B cell (primary cell): Measurements from ENCODE around the gene PHC2. TPM values are rescaled to one million over a fixed set of nuclear protein-coding genes. Genes with fewer than 3 reads are reported as not detected.
A peak's percentile ranks its signal among the peaks of the same experiment; 100 is the strongest.

Experiments used
- ATAC-seq: fragments of 200-7000 bp; cut with Tn5 transposase; one replicate; pipeline ENCODE4 v1.10.0; 2021; ENCODE audit warnings: low read depth, mild to moderate bottlenecking, moderate number of reproducible peaks, moderate library complexity
- CTCF ChIA-PET: fragments of 350-600 bp; sonication (Branson Sonifier 250); formaldehyde crosslinking; loops from one replicate; lab custom pipeline; 2021; ENCODE audit warnings: antibody characterized with exemption, inconsistent platforms; lab: Charles Lee
- POLR2A ChIA-PET: fragments of 350-600 bp; sonication (Branson Sonifier 250); formaldehyde crosslinking; loops from one replicate; lab custom pipeline; 2021; ENCODE audit warnings: antibody characterized with exemption; lab: Charles Lee
- DNase-seq: peaks from one replicate; pipeline ENCODE4 v3.0.0; 2013
- H2AFZ ChIP-seq: 2 replicates; pipeline ENCODE4 v1.6.1; 2012; ENCODE audit warnings: mild to moderate bottlenecking, low read depth, low read length; ENCODE audit not compliant: insufficient read depth, poor library complexity, severe bottlenecking
- H3K27ac ChIP-seq, 2 donors: 1 replicate in 1 of 2; 2 replicates in 1 of 2; pipeline ENCODE4 v1.5.1; 2012 to 2013; ENCODE audit warnings: low read length in 2 of 2, mild to moderate bottlenecking in 2 of 2, moderate library complexity in 1 of 2
- H3K27me3 ChIP-seq, 4 experiments: fragments of 200-600 bp in 1 of 4; sonication (generic) in 1 of 4; replicated peaks in 1 of 4; 1 replicate in 2 of 4; 2 replicates in 2 of 4; pipeline versions ENCODE4 v1.6.1 to v1.7.0; 2013 to 2016; ENCODE audit warnings: low read length in 3 of 4, mild to moderate bottlenecking in 2 of 4, mixed read lengths in 1 of 4, moderate library complexity in 1 of 4; ENCODE audit not compliant: insufficient read depth in 4 of 4, control insufficient read depth in 3 of 4; ENCODE audit errors: control extremely low read depth in 1 of 4
- H3K36me3 ChIP-seq, 2 experiments: replicated peaks in 1 of 2; 1 replicate in 1 of 2; 2 replicates in 1 of 2; pipeline versions ENCODE4 v1.6.1 to v1.7.1; 2013; ENCODE audit warnings: low read length in 1 of 2; ENCODE audit not compliant: insufficient read depth in 2 of 2, control insufficient read depth in 1 of 2; ENCODE audit errors: control extremely low read depth in 1 of 2, extremely low read depth in 1 of 2
- H3K4me1 ChIP-seq, 2 donors: fragments of 200-600 bp in 1 of 2; sonication (generic) in 1 of 2; 1 replicate in 1 of 2; 2 replicates in 1 of 2; pipeline versions ENCODE4 v1.5.1 to v1.6.1; 2013 to 2017; ENCODE audit warnings: low read length in 2 of 2; ENCODE audit not compliant: control insufficient read depth in 2 of 2, insufficient read depth in 2 of 2
- H3K4me2 ChIP-seq: replicated peaks from 2 replicates; pipeline ENCODE3; 2012; ENCODE audit warnings: mild to moderate bottlenecking, low read depth, low read length; ENCODE audit not compliant: poor library complexity, severe bottlenecking
- H3K4me3 ChIP-seq, 5 experiments: fragments of 200-600 bp in 1 of 5; sonication (generic) in 1 of 5; 1 replicate in 3 of 5; 2 replicates in 2 of 5; pipeline versions ENCODE4 v1.5.1 to v1.7.0; 2011 to 2016; ENCODE audit warnings: low read length in 4 of 5, mild to moderate bottlenecking in 4 of 5, low read depth in 2 of 5, control low read depth in 1 of 5, moderate library complexity in 1 of 5; ENCODE audit not compliant: insufficient read depth in 1 of 5; ENCODE audit errors: control extremely low read depth in 1 of 5, extremely low read depth in 1 of 5
- H3K79me2 ChIP-seq: fragments of 200-600 bp; sonication (generic); one replicate; pipeline ENCODE4 v1.6.0; 2016; ENCODE audit warnings: low read length; ENCODE audit not compliant: control insufficient read depth, insufficient read depth
- H3K9ac ChIP-seq: fragments of 200-600 bp; sonication (generic); 2 replicates; pipeline ENCODE4 v1.6.1; 2017; ENCODE audit warnings: mild to moderate bottlenecking, low read length, moderate library complexity
- H3K9me3 ChIP-seq, 3 donors: one replicate each; pipeline versions ENCODE4 v1.6.1 to v1.7.1; 2013; ENCODE audit warnings: low read length in 2 of 3; ENCODE audit not compliant: control insufficient read depth in 2 of 3, insufficient read depth in 1 of 3; ENCODE audit errors: control extremely low read depth in 1 of 3
- H4K20me1 ChIP-seq: 2 replicates; pipeline ENCODE4 v1.6.0; 2012; ENCODE audit warnings: mild to moderate bottlenecking, low read length; ENCODE audit not compliant: insufficient read depth, control insufficient read depth, poor library complexity, severe bottlenecking
- H3K27ac Mint-ChIP-seq: one replicate; pipeline ENCODE4 v1.8.0; 2021; ENCODE audit warnings: mixed read lengths
- H3K27me3 Mint-ChIP-seq: one replicate; pipeline ENCODE4 v1.8.0; 2021; ENCODE audit warnings: mixed read lengths
- H3K4me1 Mint-ChIP-seq: one replicate; pipeline ENCODE4 v1.8.0; 2021; ENCODE audit warnings: mixed read lengths
- H3K4me3 Mint-ChIP-seq: one replicate; pipeline ENCODE4 v1.8.0; 2021; ENCODE audit warnings: mixed read lengths
- H3K9me3 Mint-ChIP-seq: one replicate; pipeline ENCODE4 v1.8.0; 2022; ENCODE audit warnings: mixed read lengths; ENCODE audit not compliant: insufficient read depth
- CTCF ChIP-seq: fragments of 200-600 bp; IDR thresholded peaks from one replicate; pipeline ENCODE4 v1.8.0; 2022; ENCODE audit warnings: antibody characterized with exemption, mild to moderate bottlenecking
- EZH2 ChIP-seq: IDR thresholded peaks from 2 replicates; pipeline ENCODE4 v1.6.1; 2012; ENCODE audit warnings: borderline replicate concordance, low read depth, mild to moderate bottlenecking, moderate library complexity, low read length; ENCODE audit not compliant: insufficient read depth, poor library complexity, severe bottlenecking
- WGBS: methylation state at CpG from one replicate; pipeline ENCODE4 v1.1.5; 2013; ENCODE audit warnings: missing lambda C conversion rate; ENCODE audit not compliant: insufficient coverage; 5-methylcytosine and 5-hydroxymethylcytosine counted together
- intact Hi-C: fragments of 100-400 bp; cut with micrococcal nuclease; formaldehyde crosslinking; loops from one replicate; pipeline ENCODE4 v1.10.0; 2022
- polyA plus RNA-seq: library from polyadenylated mRNA; depleted of rRNA; stranded (reverse); fragments of >200 nt; gene quantifications from 2 replicates; pipeline ENCODE4 v1.2.3, GENCODE V29; 2012
- total RNA-seq, 2 donors: library from RNA; stranded (reverse); fragments of 120-200 nt in 1 of 2; gene quantifications; 1 replicate in 1 of 2; 2 replicates in 1 of 2; pipeline versions ENCODE4 v1.2.3 to v1.2.4, GENCODE V29; 2013 to 2022

PHC2 gene
- total and polyA plus RNA-seq, 2 donors (not counting 1 experiment from before 2014, with no cell fraction given): 23.1 to 23.4 TPM

- H3K9ac ChIP-seq: no peak overlapping the region
- peak overlapping the region; percentile 10 for H3K4me3 Mint-ChIP-seq
- no peak for DNase-seq
- no peaks in the 10 kb centered on the region for H3K27me3 Mint-ChIP-seq
- ATAC-seq: no peak
- H3K36me3 ChIP-seq: peaks cover 0 to 2% of the 10 kb centered on the region in 2 experiments
- no peaks in the 10 kb centered on the region for H3K9me3 Mint-ChIP-seq
- peaks cover 62% of the 10 kb centered on the region for H3K79me2 ChIP-seq
- H3K27ac ChIP-seq: no peak overlapping the region
- peak overlapping the region in 1 of 5 experiments; percentile 92 for H3K4me3 ChIP-seq
- WGBS: 71% methylated on average over 1 of the region's 2 CpGs
- H3K4me1 ChIP-seq: peaks cover 24 to 29% of the 10 kb centered on the region in 2 donors
- H3K27me3 ChIP-seq: peaks cover 0 to 3% (median 0%) of the 10 kb centered on the region in 4 experiments
- TF ChIP-seq CTCF: no peak
- no peak for TF ChIP-seq EZH2
- H3K27ac Mint-ChIP-seq: no peak overlapping the region
- intact Hi-C loops: no loop called here
- H3K4me1 Mint-ChIP-seq: peaks cover 45% of the 10 kb centered on the region
- ChIA-PET CTCF (interaction anchor here (1.2 kb wide), 1 partner anchor 51 kb away, joined by 5 read pairs; no protein-coding TSS in a partner anchor), POLR2A (no interaction called here)
- H4K20me1 ChIP-seq: peaks cover 41% of the 10 kb centered on the region
- H3K9me3 ChIP-seq: no peaks in the 10 kb centered on the region
- no peak overlapping the region for H3K4me2 ChIP-seq
- H2AFZ ChIP-seq: no peak overlapping the region
These were observed 83.8 kb downstream of the PHC2 start for GRCh38 chr1:33346927-33347649.

GRCh38 chr1:33346533-33346926, 84.4 kb downstream of the PHC2 start:
- peak overlapping the region in 1 of 5 experiments; percentile 92 for H3K4me3 ChIP-seq
- WGBS: no CpG with 5 or more reads among the region's 3 CpGs
- Mint-ChIP-seq H3K27me3 (no peaks in the 10 kb centered on the region), H3K9me3 (no peaks in the 10 kb centered on the region), H3K4me3 (no peak overlapping the region), H3K27ac (no peak overlapping the region), H3K4me1 (peaks cover 47% of the 10 kb centered on the region)
- ATAC-seq (no peak), DNase-seq (no peak)
- CTCF ChIA-PET: no interaction called here
- H4K20me1 ChIP-seq: peaks cover 47% of the 10 kb centered on the region
- no peak overlapping the region for H3K9ac ChIP-seq
- H3K36me3 ChIP-seq: peaks cover 0 to 2% of the 10 kb centered on the region in 2 experiments
- TF ChIP-seq CTCF (no peak), EZH2 (no peak)
- POLR2A ChIA-PET: no interaction called here
- H3K79me2 ChIP-seq: peaks cover 67% of the 10 kb centered on the region
- H3K4me1 ChIP-seq: peaks cover 24 to 31% of the 10 kb centered on the region in 2 donors
- no peak overlapping the region for H3K27ac ChIP-seq
- H3K4me2 ChIP-seq: no peak overlapping the region
- intact Hi-C loops: no loop called here
- peaks cover 0 to 3% (median 0%) of the 10 kb centered on the region in 4 experiments for H3K27me3 ChIP-seq
- no peak overlapping the region for H2AFZ ChIP-seq
- no peaks in the 10 kb centered on the region for H3K9me3 ChIP-seq
